Measurements from ENCODE around the gene PPP1R17.

Gene PPP1R17

GRCh38 chr7:31646942-31647341 lies 40.1 kb upstream of the PPP1R17 start:
- H2AFZ ChIP-seq (ENCODE audit: low read length) = no peak overlapping the region
- H3K27me3 ChIP-seq (ENCODE audit: insufficient read depth, low read length, poor library complexity, severe bottlenecking) = no peaks in the 10 kb centered on the region
- H3K9ac ChIP-seq (ENCODE audit: low read depth, low read length, poor library complexity, severe bottlenecking) = no peak overlapping the region
- no peak overlapping the region for H3K4me2 ChIP-seq (ENCODE audit: low read depth, low read length, poor library complexity, severe bottlenecking)
- no peaks in the 10 kb centered on the region for H3K4me1 ChIP-seq (ENCODE audit: insufficient read depth, low read length, poor library complexity, severe bottlenecking)
- H3K9me3 ChIP-seq (ENCODE audit: insufficient read depth, low read depth, low read length) = no peaks in the 10 kb centered on the region
- no peak overlapping the region for H3K4me3 ChIP-seq (ENCODE audit: low read length, poor library complexity, severe bottlenecking)
- no peaks in the 10 kb centered on the region for H3K36me3 ChIP-seq (ENCODE audit: insufficient read depth, low read length)
- no peaks in the 10 kb centered on the region for H4K20me1 ChIP-seq (ENCODE audit: insufficient read depth, low read length, poor library complexity, severe bottlenecking)
- H3F3A ChIP-seq (ENCODE audit: low read depth) = no peaks in the 10 kb centered on the region
- TF ChIP-seq, protein P1, sequence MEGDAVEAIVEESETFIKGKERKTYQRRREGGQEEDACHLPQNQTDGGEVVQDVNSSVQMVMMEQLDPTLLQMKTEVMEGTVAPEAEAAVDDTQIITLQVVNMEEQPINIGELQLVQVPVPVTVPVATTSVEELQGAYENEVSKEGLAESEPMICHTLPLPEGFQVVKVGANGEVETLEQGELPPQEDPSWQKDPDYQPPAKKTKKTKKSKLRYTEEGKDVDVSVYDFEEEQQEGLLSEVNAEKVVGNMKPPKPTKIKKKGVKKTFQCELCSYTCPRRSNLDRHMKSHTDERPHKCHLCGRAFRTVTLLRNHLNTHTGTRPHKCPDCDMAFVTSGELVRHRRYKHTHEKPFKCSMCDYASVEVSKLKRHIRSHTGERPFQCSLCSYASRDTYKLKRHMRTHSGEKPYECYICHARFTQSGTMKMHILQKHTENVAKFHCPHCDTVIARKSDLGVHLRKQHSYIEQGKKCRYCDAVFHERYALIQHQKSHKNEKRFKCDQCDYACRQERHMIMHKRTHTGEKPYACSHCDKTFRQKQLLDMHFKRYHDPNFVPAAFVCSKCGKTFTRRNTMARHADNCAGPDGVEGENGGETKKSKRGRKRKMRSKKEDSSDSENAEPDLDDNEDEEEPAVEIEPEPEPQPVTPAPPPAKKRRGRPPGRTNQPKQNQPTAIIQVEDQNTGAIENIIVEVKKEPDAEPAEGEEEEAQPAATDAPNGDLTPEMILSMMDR (conservative IDR thresholded peaks at IDR 0.05; ENCODE audit: low read length) = no peak
- TF ChIP-seq EZH2phosphoT487 (IDR thresholded peaks at IDR 0.05; ENCODE audit: borderline replicate concordance) = no peak
- no peaks in the 10 kb centered on the region for H3K9me2 ChIP-seq (replicated peaks; ENCODE audit: low read depth, low read length)
- no peaks in the 10 kb centered on the region for H3K79me2 ChIP-seq (ENCODE audit: insufficient read depth, low read length)

DNA sequence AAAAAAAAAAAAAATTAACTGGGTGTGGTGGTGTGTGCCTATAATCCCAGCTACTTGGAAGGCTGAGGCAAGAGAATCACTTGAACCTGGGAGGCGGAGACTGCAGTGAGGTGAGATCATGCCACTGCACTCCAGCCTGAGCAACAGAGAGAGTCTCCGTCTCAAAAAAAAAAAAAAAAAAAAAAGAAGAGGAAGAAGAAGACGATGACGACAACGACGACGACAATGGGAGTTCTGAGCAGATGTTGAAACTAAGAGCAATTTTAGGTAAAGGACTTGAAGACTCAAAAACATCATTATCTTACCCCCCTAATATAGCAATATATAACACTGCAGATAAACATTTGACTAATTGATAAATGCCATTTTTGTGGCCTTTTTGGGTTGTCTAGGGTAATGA lies 39.5 kb upstream of the PPP1R17 start:
- H3K9ac ChIP-seq (ENCODE audit: low read depth, low read length, poor library complexity, severe bottlenecking) = no peak overlapping the region
- TF ChIP-seq, protein P1 (conservative IDR thresholded peaks at IDR 0.05; ENCODE audit: low read length) = no peak
- TF ChIP-seq EZH2phosphoT487 (IDR thresholded peaks at IDR 0.05; ENCODE audit: borderline replicate concordance) = no peak
- no peak overlapping the region for H3K4me2 ChIP-seq (ENCODE audit: low read depth, low read length, poor library complexity, severe bottlenecking)
- H2AFZ ChIP-seq (ENCODE audit: low read length) = no peak overlapping the region
- H3K4me3 ChIP-seq (ENCODE audit: low read length, poor library complexity, severe bottlenecking) = no peak overlapping the region
- H3K79me2 ChIP-seq (ENCODE audit: insufficient read depth, low read length) = no peaks in the 10 kb centered on the region
- no peaks in the 10 kb centered on the region for H4K20me1 ChIP-seq (ENCODE audit: insufficient read depth, low read length, poor library complexity, severe bottlenecking)
- no peaks in the 10 kb centered on the region for H3K27me3 ChIP-seq (ENCODE audit: insufficient read depth, low read length, poor library complexity, severe bottlenecking)
- H3K9me3 ChIP-seq (ENCODE audit: insufficient read depth, low read depth, low read length) = no peaks in the 10 kb centered on the region
- no peaks in the 10 kb centered on the region for H3K9me2 ChIP-seq (replicated peaks; ENCODE audit: low read depth, low read length)
- H3F3A ChIP-seq (ENCODE audit: low read depth) = no peaks in the 10 kb centered on the region
- H3K36me3 ChIP-seq (ENCODE audit: insufficient read depth, low read length) = no peaks in the 10 kb centered on the region
- H3K4me1 ChIP-seq (ENCODE audit: insufficient read depth, low read length, poor library complexity, severe bottlenecking) = no peaks in the 10 kb centered on the region

DNA sequence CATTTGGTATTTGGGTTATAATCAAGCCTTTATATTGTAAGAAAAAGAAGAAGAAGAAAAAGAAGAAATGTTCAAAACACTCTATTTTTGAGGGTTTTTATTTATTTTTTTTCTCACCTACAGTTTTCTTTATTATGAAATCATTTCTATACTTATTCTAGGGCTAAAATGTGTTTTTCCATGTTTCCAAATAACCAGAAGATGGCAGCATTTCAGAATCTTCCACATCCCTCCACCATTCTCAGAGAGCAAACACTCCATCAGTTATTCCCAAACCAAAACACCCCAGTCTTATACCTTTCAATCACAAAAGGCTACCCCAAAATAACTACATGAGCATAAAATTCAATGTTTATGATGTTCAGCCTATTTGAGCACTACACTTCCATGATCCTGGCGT lies 38.7 kb upstream of the PPP1R17 start:
- no peak overlapping the region for H3K9ac ChIP-seq (ENCODE audit: low read depth, low read length, poor library complexity, severe bottlenecking)
- H3K9me3 ChIP-seq (ENCODE audit: insufficient read depth, low read depth, low read length) = no peaks in the 10 kb centered on the region
- H3K4me3 ChIP-seq (ENCODE audit: low read length, poor library complexity, severe bottlenecking) = no peak overlapping the region
- H3K4me1 ChIP-seq (ENCODE audit: insufficient read depth, low read length, poor library complexity, severe bottlenecking) = no peaks in the 10 kb centered on the region
- no peaks in the 10 kb centered on the region for H3F3A ChIP-seq (ENCODE audit: low read depth)
- no peaks in the 10 kb centered on the region for H4K20me1 ChIP-seq (ENCODE audit: insufficient read depth, low read length, poor library complexity, severe bottlenecking)
- TF ChIP-seq, protein P1 (conservative IDR thresholded peaks at IDR 0.05; ENCODE audit: low read length) = peak; percentile 26
- no peak for TF ChIP-seq EZH2phosphoT487 (IDR thresholded peaks at IDR 0.05; ENCODE audit: borderline replicate concordance)
- no peak overlapping the region for H2AFZ ChIP-seq (ENCODE audit: low read length)
- no peaks in the 10 kb centered on the region for H3K27me3 ChIP-seq (ENCODE audit: insufficient read depth, low read length, poor library complexity, severe bottlenecking)
- H3K36me3 ChIP-seq (ENCODE audit: insufficient read depth, low read length) = no peaks in the 10 kb centered on the region
- no peak overlapping the region for H3K4me2 ChIP-seq (ENCODE audit: low read depth, low read length, poor library complexity, severe bottlenecking)
- H3K79me2 ChIP-seq (ENCODE audit: insufficient read depth, low read length) = no peaks in the 10 kb centered on the region
- no peaks in the 10 kb centered on the region for H3K9me2 ChIP-seq (replicated peaks; ENCODE audit: low read depth, low read length)

All from Loucy (cell line).